GM18868 (cell line): Measurements from ENCODE around the gene CENPU.
"Not testable (repeated sequence)": the region's sequence is repeated elsewhere in the genome, so short reads cannot be mapped to it uniquely, and the experiment has no call there.

Source experiments
- ATAC-seq: cut with Tn5 transposase; IDR thresholded peaks from one replicate; pipeline ENCODE4 v1.9.1; 2021; ENCODE audit warnings: mild to moderate bottlenecking, moderate library complexity; ENCODE audit not compliant: unreplicated experiment

The CENPU gene

DNA sequence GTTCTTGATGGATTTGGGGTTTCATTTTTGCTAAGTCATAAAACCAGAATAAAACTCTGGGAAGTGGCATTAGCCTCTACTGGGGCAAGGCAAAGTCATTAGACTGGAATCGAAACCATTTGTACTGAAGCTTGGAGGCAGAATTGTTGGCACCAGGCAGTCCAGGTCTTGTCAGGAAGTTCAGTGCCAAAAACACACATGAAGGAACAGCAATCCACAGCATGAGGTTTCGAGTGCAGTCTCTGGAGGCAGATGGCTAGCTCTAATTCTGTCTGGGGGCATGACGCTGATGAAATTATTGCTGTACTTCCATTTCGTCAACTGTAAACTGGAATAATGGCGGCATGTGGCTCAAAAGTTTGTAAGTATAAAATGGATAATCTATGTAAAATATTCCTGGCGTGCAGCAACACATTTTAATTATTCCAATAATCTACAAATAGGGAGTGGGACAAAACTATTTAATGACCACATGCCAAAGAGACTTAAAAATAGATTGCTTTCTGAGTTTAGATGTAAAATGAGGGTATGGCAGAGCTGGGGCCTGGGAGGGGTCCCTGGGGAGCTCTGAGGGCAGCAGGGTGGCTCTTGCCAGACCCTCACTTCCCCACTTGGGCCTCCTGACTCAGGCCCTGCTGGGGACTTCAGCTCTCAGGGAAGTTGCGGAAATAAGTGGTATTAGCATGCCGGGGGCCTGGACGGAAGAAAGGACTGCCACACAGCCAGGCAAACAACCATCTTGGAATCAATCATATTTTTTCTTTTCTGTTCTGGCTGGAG is 18.8 kb upstream of the CENPU start:
- no peak for ATAC-seq

DNA sequence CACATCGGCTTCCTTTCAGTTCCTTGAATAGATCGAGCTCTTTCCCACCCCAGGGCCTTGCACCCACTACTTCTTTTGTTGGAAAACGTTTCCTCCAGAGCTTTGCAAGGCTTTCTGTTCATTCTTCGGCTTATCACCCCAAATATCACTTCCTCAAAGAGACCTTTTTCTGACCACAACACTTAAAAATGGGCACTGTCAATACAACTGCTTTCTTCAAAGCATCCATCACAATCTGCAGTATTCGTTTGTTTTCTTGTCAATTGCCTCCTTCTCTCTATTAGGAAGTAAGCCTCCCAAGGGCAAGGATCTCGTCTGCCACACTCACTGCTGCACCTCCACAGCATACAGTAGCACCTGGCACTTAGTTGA is 17.7 kb upstream of the CENPU start:
- ATAC-seq: no peak

DNA sequence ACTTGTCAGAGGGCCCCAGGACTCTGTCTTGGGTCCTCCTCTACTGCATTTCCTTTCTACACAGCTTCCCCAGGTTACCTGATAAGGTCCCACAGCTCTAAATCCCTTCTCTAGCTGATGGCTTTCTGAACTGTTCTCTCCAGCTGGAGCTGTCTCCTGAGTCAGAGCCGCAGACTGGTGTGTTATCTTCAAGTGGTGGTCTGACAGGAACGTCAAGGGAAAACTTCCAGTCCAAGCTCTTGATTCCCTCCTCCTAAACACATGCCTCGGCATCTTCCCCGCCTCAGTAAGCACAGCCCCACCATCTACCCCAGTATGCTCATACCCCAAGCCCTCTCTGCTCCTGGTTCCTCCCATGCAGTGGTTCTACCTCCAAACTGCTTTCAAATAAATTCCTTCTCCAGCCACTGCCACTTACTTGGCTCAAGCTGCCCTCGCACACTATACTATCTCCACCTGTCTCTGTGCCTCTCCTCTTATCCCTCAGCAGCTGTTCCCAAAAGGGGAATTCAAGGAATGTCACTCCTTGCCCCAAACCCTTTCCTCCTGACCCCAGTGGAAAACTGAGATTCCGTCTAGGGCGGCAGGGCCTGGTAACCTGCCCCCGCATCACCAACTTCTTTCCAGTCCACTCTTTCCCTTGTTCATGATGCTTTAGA is 17.2 kb upstream of the CENPU start:
- no peak for ATAC-seq

DNA sequence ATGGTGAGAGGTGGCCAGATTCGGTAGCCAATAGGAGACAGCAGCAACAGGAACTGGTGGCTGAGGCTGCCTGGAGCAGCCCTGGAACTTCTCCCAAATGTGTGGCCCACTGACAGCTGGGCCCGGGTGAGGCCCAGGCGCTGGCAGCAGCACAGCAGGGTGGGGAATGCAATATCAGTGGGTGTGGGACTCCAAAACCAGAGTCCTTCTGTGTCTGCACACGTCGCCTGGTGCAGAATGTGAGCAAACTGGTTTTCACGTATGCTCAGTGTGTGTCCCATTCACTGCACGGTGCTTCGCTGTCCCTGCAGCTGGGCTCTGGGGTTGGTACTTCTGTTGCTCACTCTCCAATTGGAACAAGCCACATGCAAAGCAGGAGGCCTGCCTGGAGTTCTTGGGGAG is 14.4 kb upstream of the CENPU start:
- ATAC-seq: no peak

DNA sequence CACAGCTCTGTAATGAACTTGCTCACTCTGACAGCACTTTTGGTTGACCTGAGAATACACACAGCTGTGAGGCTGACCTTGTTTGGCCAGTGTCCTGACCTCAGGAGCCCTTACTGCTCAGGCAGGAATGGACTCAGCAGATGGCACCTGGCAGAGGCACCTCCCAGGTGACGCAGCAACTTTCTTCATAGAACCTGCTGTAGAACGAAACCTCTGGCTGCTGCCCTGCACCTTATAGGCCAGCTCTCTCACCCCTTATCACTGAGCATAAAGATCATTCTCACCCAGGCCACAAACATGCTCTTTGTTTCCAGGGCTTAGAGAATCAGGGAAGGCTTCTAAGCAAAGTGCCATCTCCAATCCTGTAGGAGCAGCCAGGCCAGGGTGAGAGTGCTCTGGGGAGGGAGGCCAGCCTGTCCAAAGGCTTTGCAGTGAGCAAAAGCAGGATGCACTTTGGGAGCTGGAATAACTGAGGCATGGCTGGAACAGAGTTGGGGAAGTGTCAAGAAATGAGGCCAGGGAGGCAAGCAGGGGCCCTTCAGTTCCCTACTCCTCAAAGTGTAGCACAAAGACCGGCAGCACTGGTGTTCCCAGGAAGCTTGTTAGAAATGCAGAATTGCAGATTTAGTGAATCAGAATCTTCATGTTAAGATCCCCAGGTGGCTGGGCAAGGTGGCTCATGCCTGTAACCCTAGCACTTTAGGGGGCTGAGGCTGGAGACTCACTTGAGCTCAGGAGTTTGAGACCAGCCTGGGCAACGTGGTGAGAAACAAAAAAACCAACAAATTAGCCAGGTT is 13.3 kb upstream of the CENPU start:
- no peak for ATAC-seq

DNA sequence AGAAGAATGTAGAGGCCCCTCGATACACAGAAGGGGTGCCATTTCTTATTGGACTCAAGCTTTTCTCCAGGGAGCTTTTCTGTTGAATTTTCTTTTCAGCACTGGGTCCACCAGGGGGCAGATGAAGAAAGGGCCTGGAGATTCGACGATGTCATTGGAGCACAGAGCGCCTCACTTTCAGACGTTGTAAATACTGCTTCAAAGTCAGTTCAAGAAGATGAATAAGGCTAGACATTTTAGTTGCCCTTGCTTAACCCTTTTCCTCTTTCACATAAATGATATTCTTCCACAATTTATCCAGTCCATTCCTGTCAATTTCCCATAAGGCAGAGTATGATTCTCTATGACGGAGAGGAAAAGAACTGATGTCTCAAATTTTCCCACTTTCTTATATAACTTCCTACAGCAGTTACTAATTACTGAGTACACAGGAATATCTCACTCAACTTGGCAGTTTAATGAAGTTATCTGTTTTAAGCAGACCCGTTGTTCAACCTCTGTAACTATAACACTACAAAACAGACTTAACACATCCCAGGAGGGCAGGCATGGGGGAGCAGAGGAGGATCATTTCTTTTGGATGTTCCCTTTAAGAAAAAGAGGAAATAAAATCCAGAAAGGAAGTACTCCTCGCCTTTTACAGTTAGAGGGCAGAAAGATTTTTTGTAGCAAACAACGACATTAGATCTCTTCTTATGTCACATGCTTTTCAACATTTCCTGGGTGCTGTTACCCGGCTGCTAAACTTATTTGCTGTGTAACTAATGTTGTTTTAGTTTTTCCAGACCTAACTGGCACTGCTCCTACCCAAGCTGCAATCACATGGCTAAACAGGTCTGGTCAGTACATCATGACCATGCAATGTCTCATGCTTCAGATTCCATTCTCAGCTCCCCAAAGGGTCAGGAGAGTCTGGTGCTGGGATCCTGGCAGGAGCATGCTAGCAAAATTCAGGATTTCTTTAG is 12.2 kb upstream of the CENPU start:
- ATAC-seq: peak; percentile 89

DNA sequence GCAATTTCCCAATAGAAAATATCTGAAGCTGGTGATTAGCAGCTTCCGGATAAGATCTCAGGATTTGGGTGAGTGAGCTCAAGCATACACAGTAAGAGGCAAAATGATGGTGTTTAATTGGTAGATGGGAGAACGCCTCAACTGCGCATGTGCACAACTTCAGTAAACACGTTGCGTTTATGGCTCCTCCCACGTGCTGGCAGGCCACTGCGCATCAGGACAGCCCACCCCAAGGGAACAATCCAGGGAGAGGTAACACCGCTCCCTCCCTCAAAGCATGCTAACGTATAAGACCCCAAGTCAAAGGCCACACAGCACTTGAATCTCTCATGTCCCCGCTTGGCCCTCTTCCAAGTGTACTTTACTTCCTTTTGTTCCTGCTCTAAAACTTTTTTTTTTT is 10.3 kb upstream of the CENPU start:
- ATAC-seq: no peak

DNA sequence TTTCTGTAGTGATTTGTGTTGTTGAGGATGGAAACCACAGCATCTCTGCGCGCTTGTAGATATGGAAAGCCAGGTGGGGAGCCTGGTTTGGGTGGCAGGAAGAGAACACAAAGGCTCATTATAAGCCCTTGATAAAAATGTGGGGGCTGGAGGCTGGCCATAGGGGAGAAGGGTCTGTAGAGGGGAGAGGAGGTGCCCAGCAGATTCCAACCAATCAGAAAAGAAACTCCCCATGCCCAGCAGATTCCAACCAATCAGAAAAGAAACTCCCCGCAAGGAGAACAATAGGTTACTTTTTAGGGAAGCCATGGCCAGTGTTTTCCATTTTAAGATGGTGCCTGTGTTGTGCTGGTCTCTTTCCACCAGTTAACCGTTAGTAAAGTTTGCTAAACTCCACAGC is 9.8 kb upstream of the CENPU start:
- ATAC-seq: no peak

DNA sequence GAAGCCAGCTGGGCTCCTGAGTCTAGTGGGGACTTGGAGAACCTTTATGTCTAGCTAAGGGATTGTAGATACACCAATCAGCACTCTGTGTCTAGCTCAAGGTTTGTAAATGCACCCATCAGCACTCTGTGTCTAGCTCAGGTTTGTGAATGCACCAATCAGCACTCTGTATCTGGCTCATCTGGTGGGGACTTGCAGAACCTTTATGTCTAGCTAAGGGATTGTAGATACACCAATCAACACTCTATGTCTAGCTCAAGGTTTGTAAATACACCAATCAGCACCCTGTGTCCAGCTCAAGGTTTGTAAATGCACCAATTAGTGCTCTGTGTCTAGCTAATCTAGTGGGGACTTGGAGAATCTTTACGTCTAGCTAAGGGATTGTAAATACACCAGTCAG is 7.8 kb upstream of the CENPU start:
- not testable (repeated sequence) for ATAC-seq

DNA sequence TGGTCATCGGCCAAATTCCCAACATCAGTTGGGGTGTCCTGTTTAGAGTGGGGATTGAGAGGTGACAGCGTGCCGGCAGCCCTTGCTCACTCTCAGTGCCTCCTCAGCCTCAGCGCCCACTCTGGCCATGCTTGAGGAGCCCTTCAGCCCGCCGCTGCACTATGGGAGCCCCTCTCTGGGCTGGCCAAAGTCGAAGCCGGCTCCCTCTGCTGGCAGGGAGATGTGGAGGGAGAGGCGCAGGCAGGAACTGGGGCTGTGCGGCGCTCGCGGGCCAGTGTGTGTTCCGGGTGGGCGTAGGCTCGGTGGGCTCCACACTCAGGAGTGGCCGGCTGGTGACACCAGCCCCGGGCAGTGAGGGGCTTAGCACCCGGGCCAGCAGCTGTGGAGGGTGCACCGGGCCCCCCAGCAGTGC is 7.1 kb upstream of the CENPU start:
- no peak for ATAC-seq

DNA sequence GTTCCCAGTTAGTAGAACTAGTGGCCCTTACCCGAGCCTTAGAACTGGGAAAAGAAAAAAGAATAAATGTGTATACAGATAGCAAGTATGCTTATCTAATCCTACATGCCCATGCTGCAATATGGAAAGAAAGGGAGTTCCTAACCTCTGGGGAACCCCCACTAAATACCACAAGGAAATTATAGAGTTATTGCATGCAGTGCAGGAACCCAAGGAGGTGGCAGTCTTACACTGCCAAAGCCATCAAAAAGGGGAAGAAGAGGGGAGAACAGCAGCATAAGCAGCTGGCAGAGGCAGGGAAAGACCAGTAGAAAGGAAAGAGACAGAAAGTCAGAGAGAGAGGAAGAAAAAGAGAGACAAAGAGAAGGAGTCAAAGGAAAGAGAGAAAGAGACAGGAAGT is 5.7 kb upstream of the CENPU start:
- not testable (repeated sequence) for ATAC-seq

DNA sequence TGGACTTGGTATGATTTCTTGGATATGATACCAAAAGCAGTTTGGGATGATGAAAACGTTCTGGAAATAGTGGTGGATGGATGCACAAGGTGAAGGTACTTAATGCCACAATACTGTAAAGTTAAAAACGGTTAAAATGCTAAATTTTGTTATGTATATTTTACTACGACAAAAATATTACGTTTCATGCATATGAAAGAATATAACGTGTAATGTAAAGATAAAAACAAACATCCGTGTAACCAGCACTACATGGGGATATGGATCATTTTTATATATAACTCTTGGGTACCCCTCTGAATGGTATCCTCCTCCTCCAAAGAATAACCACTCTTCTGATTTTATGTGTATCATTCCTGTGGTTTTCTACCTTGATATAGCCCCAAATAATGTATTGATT is 862 bp upstream of the CENPU start:
- no peak for ATAC-seq

DNA sequence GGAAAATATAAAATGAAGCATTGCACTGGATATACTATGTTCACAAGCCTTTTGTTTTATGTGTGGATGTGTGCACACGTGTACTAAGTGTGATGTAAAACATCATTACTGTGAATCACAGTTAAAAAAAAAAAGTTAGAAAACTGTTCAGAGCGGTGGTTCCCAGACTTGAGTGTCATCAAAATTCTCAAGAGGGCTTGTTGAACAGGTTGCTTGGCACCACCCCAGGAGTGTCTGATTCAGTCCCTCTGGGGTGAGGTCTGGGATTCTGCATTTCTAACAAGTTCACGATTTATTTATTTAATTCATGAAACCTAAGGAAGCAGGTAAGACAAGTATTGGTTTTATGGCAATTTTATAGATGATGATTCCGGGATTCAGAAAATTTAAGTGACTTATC is 1.8 kb downstream of the CENPU start:
- ATAC-seq: no peak

DNA sequence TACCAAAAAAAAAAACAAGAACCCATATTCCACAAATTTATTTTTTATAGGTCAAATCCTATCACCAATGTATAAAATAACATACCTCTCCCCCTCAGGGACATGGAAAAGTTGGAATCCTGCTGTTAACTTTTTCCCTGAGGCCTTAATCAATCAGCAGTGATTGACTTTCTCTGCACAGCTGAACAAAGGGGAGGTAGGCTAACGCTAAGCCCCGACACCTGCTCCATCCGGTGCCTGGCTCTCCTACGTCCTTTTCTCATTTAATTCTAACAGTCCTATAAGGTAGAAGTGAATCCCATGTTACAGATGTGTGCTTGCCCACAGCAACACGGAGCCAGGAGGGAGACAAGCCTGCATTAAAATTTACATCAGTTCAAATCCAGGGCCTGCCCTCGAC is 2.8 kb downstream of the CENPU start:
- ATAC-seq: no peak

DNA sequence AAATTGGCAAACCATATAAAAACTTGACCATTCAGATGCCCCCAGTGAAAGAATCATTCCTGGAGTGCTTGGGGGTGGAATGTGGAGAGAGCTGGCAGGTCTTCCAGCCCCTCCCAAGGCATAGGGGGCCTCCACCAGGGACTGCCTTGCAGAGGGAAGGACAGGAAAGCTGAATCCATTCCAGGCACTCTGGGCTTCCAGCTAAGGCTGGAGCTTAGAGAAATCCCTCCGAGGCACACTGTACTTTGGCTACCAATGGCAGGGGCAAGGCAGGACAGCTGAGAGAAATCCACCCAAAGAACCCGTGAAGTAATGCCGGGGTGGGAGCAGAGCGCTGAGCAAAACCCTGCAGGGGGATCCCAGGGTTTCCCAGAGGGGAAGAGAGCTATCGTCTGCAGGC is 4.0 kb downstream of the CENPU start:
- ATAC-seq: no peak

DNA sequence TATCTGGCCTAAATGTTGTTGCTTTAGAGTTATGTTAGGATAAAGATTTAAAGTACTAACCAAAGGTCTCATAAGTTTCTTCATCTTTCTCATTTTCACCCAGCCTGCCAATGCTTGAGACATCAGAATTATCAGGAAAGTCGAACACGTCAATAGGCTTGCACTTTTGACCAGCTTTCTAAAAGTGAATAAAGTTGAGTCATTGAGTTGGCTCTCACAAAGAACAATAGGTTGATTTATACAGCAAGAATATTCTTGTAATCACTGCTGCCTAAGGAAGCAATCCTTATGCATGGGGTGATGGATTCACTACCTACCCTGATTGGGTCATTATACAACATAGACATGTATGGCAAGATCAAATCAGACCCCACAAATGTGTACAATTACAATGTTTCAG is 5.0 kb downstream of the CENPU start:
- ATAC-seq: no peak

DNA sequence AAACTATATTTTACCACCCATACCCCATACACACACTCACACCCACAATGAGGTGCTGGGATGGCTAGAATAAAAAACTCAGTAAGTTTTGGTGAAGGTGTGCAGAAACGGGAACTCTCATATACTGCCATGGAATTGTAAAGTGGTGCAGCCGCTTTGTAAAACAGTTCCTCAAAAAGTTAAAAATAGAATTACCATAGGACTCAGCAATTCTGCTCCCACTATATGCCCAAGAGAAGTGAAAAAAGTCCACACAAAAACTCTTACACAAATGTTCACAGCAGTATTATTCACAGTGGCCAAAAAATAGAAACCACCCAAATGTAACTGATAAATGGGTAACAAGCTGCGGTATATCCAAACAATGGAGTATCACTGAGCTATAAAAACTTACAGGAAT is 6.5 kb downstream of the CENPU start:
- no peak for ATAC-seq

DNA sequence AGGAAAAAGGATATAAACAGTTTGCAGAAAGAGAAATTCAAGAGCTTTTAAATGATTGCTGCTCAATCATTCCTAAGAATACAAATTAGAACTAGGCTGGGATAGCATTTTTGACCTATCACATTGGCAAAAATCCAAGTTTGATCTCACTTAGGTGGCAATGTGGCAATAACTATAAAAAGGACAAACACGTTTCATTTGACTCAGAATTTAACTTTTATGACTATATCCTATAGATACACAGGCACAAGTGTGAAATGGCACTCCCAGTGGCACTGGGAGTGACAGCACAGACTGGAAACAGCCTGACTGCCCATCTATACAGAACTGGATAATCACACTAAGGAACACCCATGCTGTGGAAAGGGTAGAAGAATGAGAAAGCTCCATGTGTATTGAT is 11.1 kb downstream of the CENPU start:
- ATAC-seq: no peak

DNA sequence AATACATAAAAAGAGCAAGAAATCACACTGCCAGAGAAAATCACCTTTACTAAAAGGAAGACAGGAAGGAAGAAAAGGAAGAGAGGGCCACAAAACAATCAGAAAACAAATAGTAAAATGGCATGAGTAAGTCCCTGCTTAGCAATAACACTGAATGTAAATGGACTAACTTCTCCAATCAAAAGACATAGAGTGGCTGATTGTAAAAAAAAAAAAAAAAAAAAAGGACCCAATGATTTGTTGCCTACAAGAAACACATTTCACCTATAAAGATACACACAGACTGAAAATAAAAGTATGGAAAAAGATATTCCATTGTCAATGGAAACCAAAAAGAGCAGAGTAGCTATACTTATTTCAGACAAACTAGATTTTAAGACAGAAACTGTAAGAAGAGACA is 12.6 kb downstream of the CENPU start:
- no peak for ATAC-seq

DNA sequence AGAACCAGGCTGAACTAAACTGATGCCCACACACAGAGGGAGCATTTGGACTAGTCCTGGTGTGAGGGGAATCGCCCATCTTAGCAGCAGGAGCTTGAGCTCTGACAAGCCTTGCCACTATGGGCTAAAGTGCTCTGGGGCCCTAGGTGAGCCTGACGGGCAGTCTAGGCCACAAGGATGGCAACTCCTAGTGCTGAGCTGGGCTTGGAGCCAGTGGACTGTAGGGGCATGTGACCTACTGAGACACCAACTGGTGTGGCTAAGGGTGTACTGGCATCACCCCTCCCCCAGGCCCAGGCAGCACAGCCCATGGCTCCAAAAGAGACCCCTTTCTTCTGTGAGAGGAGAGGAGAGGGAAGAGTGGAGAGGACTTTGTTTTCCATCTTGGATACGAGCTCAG is 14.5 kb downstream of the CENPU start:
- no peak for ATAC-seq

DNA sequence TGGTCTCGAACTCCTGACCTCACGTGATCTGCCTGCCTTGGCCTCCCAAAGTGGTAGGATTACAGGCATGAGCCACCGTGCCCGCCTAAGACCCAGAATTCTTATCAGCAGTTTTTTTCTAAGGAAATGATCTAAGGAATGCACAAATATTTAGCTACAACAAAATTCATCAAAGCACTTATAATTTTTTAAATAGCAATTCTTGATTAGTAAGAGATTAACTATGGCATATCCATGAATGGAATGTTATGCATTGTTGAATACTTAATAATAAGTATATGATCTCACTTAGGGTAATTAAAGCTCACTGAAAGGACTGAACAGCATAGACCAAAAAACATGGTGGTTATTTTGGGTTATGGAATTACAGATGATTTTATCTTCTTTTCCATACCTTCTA is 18.4 kb downstream of the CENPU start:
- no peak for ATAC-seq
